Activated T-cell treated with anti-CD3 and anti-CD28 coated beads, Interleukin-2, amount 50 U/mL, for 24 hours (primary cell): ENCODE measurements around the gene SEZ6.

Experiments
- DNase-seq: peaks from one replicate; pipeline ENCODE4 v3.0.0-alpha.2; 2020
- H3K27ac Mint-ChIP-seq: 2 replicates; pipeline ENCODE4 v1.8.0; 2020; ENCODE audit warnings: mild to moderate bottlenecking, mixed read lengths
- H3K27me3 Mint-ChIP-seq: 2 replicates; pipeline ENCODE4 v1.8.0; 2020; ENCODE audit warnings: mixed read lengths
- H3K36me3 Mint-ChIP-seq: 2 replicates; pipeline ENCODE4 v1.8.0; 2020; ENCODE audit warnings: low read depth, mixed read lengths
- H3K4me1 Mint-ChIP-seq: 2 replicates; pipeline ENCODE4 v1.8.0; 2020; ENCODE audit warnings: low read depth, mixed read lengths
- H3K4me3 Mint-ChIP-seq: 2 replicates; pipeline ENCODE4 v1.8.0; 2020; ENCODE audit warnings: mild to moderate bottlenecking, moderate library complexity, mixed read lengths
- H3K9me3 Mint-ChIP-seq: 2 replicates; pipeline ENCODE4 v1.8.0; 2020; ENCODE audit warnings: mixed read lengths

The SEZ6 gene

GRCh38 chr17:29000973-29001372 lies 4.9 kb downstream of the SEZ6 start:
- Mint-ChIP-seq H3K9me3 (no peaks in the 10 kb centered on the region), H3K27ac (no peak overlapping the region), H3K4me3 (no peak overlapping the region), H3K27me3 (peaks cover 47% of the 10 kb centered on the region), H3K4me1 (peaks cover 2% of the 10 kb centered on the region), H3K36me3 (no peaks in the 10 kb centered on the region)
- DNase-seq, result no peak

GRCh38 chr17:28999206-28999605 lies 6.6 kb downstream of the SEZ6 start:
- H3K27me3 Mint-ChIP-seq, result peaks cover 34% of the 10 kb centered on the region
- H3K9me3 Mint-ChIP-seq, result no peaks in the 10 kb centered on the region
- H3K4me1 Mint-ChIP-seq, result no peaks in the 10 kb centered on the region
- no peak overlapping the region for H3K27ac Mint-ChIP-seq
- no peak overlapping the region for H3K4me3 Mint-ChIP-seq
- no peak for DNase-seq
- no peaks in the 10 kb centered on the region for H3K36me3 Mint-ChIP-seq

- peaks cover 20% of the 10 kb centered on the region for H3K27me3 Mint-ChIP-seq
- H3K36me3 Mint-ChIP-seq, result no peaks in the 10 kb centered on the region
- no peak for DNase-seq
- no peaks in the 10 kb centered on the region for H3K4me1 Mint-ChIP-seq
- no peaks in the 10 kb centered on the region for H3K9me3 Mint-ChIP-seq
- H3K4me3 Mint-ChIP-seq, result no peak overlapping the region
- no peak overlapping the region for H3K27ac Mint-ChIP-seq
Observed at GRCh38 chr17:28997806-28998205, 8.0 kb downstream of the SEZ6 start.

GRCh38 chr17:28996554-28997096 lies 9.2 kb downstream of the SEZ6 start:
- no peaks in the 10 kb centered on the region for H3K9me3 Mint-ChIP-seq
- DNase-seq, result no peak
- H3K27ac Mint-ChIP-seq, result no peak overlapping the region
- H3K4me1 Mint-ChIP-seq, result no peaks in the 10 kb centered on the region
- H3K4me3 Mint-ChIP-seq, result no peak overlapping the region
- no peaks in the 10 kb centered on the region for H3K36me3 Mint-ChIP-seq
- H3K27me3 Mint-ChIP-seq, result peaks cover 17% of the 10 kb centered on the region

GRCh38 chr17:28993645-28994426 lies 12.0 kb downstream of the SEZ6 start:
- Mint-ChIP-seq H3K27ac (no peak overlapping the region), H3K36me3 (no peaks in the 10 kb centered on the region), H3K27me3 (peaks cover 13% of the 10 kb centered on the region), H3K4me1 (no peaks in the 10 kb centered on the region), H3K9me3 (no peaks in the 10 kb centered on the region), H3K4me3 (no peak overlapping the region)
- DNase-seq, result no peak

- no peaks in the 10 kb centered on the region for H3K9me3 Mint-ChIP-seq
- H3K4me3 Mint-ChIP-seq, result no peak overlapping the region
- no peaks in the 10 kb centered on the region for H3K4me1 Mint-ChIP-seq
- no peak overlapping the region for H3K27ac Mint-ChIP-seq
- H3K36me3 Mint-ChIP-seq, result no peaks in the 10 kb centered on the region
- DNase-seq, result no peak
- H3K27me3 Mint-ChIP-seq, result peaks cover 7% of the 10 kb centered on the region
Observed at GRCh38 chr17:28992625-28993600, 12.9 kb downstream of the SEZ6 start.

- Mint-ChIP-seq H3K4me1 (no peaks in the 10 kb centered on the region), H3K4me3 (no peak overlapping the region), H3K36me3 (no peaks in the 10 kb centered on the region), H3K27ac (no peak overlapping the region), H3K9me3 (no peaks in the 10 kb centered on the region), H3K27me3 (peaks cover 4% of the 10 kb centered on the region)
- no peak for DNase-seq
Observed at GRCh38 chr17:28992185-28992584, 13.6 kb downstream of the SEZ6 start.

GRCh38 chr17:28991779-28992178 lies 14.1 kb downstream of the SEZ6 start:
- no peaks in the 10 kb centered on the region for H3K4me1 Mint-ChIP-seq
- H3K4me3 Mint-ChIP-seq, result no peak overlapping the region
- DNase-seq, result no peak
- H3K36me3 Mint-ChIP-seq, result no peaks in the 10 kb centered on the region
- no peak overlapping the region for H3K27ac Mint-ChIP-seq
- H3K9me3 Mint-ChIP-seq, result no peaks in the 10 kb centered on the region
- peaks cover 1% of the 10 kb centered on the region for H3K27me3 Mint-ChIP-seq

GRCh38 chr17:28989028-28989427 lies 16.8 kb downstream of the SEZ6 start:
- Mint-ChIP-seq H3K27ac (no peak overlapping the region), H3K4me1 (peaks cover under 1% of the 10 kb centered on the region), H3K4me3 (no peak overlapping the region), H3K36me3 (no peaks in the 10 kb centered on the region), H3K9me3 (no peaks in the 10 kb centered on the region), H3K27me3 (no peaks in the 10 kb centered on the region)
- no peak for DNase-seq

GRCh38 chr17:28988475-28988874 lies 17.4 kb downstream of the SEZ6 start:
- Mint-ChIP-seq H3K27me3 (no peaks in the 10 kb centered on the region), H3K36me3 (no peaks in the 10 kb centered on the region), H3K27ac (no peak overlapping the region), H3K9me3 (no peaks in the 10 kb centered on the region), H3K4me3 (no peak overlapping the region), H3K4me1 (peaks cover 6% of the 10 kb centered on the region)
- DNase-seq, result no peak

GRCh38 chr17:28986714-28987655 lies 18.8 kb downstream of the SEZ6 start:
- Mint-ChIP-seq H3K27ac (no peak overlapping the region), H3K9me3 (no peaks in the 10 kb centered on the region), H3K27me3 (no peaks in the 10 kb centered on the region), H3K36me3 (no peaks in the 10 kb centered on the region), H3K4me3 (no peak overlapping the region), H3K4me1 (peaks cover 21% of the 10 kb centered on the region)
- no peak for DNase-seq

GRCh38 chr17:28985950-28986713 lies 19.7 kb downstream of the SEZ6 start:
- no peaks in the 10 kb centered on the region for H3K36me3 Mint-ChIP-seq

More at GRCh38 chr17:28985950-28986713, 19.7 kb downstream of the SEZ6 start:
- DNase-seq, result no peak
- Mint-ChIP-seq H3K9me3 (no peaks in the 10 kb centered on the region), H3K4me3 (no peak overlapping the region), H3K27ac (no peak overlapping the region), H3K4me1 (peaks cover 27% of the 10 kb centered on the region), H3K27me3 (no peaks in the 10 kb centered on the region)
